Myocyte (in vitro differentiated cells): Measurements from ENCODE around the gene LONRF2. TPM values are rescaled to one million over a fixed set of nuclear protein-coding genes. Genes with fewer than 3 reads are reported as not detected.

Experiments
- DNase-seq: peaks from one replicate; pipeline ENCODE4 v3.0.0-alpha.2; 2012; ENCODE audit warnings: low read depth
- total RNA-seq: library from RNA; depleted of rRNA; stranded (reverse); fragments of >200 nt; gene quantifications from 2 replicates; pipeline ENCODE4 v1.2.3, GENCODE V29; 2014

The LONRF2 gene
- total RNA-seq, 1 donor from 2014 or later = not detected

GRCh38 chr2:100276716-100277115, 45.6 kb downstream of the LONRF2 start:
- no peak for DNase-seq

GRCh38 chr2:100275200-100275589, 47.1 kb downstream of the LONRF2 start:
- no peak for DNase-seq

- no peak for DNase-seq
Observed at GRCh38 chr2:100274566-100275199, 47.6 kb downstream of the LONRF2 start.

- DNase-seq = no peak
Observed at GRCh38 chr2:100274076-100274475, 48.2 kb downstream of the LONRF2 start.

GRCh38 chr2:100273387-100273786, 48.9 kb downstream of the LONRF2 start:
- no peak for DNase-seq

GRCh38 chr2:100272841-100273329, 49.4 kb downstream of the LONRF2 start:
- DNase-seq = no peak

- no peak for DNase-seq
Observed at GRCh38 chr2:100271210-100271609, 51.1 kb downstream of the LONRF2 start.

- no peak for DNase-seq
Observed at GRCh38 chr2:100270381-100271146, 51.7 kb downstream of the LONRF2 start.

GRCh38 chr2:100269889-100270288, 52.4 kb downstream of the LONRF2 start:
- no peak for DNase-seq

GRCh38 chr2:100268986-100269385, 53.3 kb downstream of the LONRF2 start:
- no peak for DNase-seq

- DNase-seq = no peak
Observed at GRCh38 chr2:100267751-100268150, 54.5 kb downstream of the LONRF2 start.

- DNase-seq = no peak
Observed at GRCh38 chr2:100266126-100266525, 56.2 kb downstream of the LONRF2 start.

GRCh38 chr2:100265226-100265625, 57.1 kb downstream of the LONRF2 start:
- no peak for DNase-seq

GRCh38 chr2:100264651-100265050, 57.6 kb downstream of the LONRF2 start:
- no peak for DNase-seq

- DNase-seq = no peak
Observed at GRCh38 chr2:100264121-100264520, 58.2 kb downstream of the LONRF2 start.

- DNase-seq = peak; percentile 60
Observed at GRCh38 chr2:100262555-100263320, 59.6 kb downstream of the LONRF2 start.

GRCh38 chr2:100262046-100262445, 60.3 kb downstream of the LONRF2 start:
- DNase-seq = no peak

GRCh38 chr2:100260712-100261620, 61.3 kb downstream of the LONRF2 start:
- peak; percentile 40 for DNase-seq

GRCh38 chr2:100259106-100259505, 63.2 kb downstream of the LONRF2 start:
- no peak for DNase-seq

GRCh38 chr2:100257939-100258338, 64.4 kb downstream of the LONRF2 start:
- DNase-seq = peak; percentile 3

- DNase-seq = no peak
Observed at GRCh38 chr2:100256849-100257248, 65.5 kb downstream of the LONRF2 start.
